ENCODE results near the gene UBN1.
"Not testable (repeated sequence)": the region's sequence is repeated elsewhere in the genome, so short reads cannot be mapped to it uniquely, and the experiment has no call there.

UBN1 gene

DNA sequence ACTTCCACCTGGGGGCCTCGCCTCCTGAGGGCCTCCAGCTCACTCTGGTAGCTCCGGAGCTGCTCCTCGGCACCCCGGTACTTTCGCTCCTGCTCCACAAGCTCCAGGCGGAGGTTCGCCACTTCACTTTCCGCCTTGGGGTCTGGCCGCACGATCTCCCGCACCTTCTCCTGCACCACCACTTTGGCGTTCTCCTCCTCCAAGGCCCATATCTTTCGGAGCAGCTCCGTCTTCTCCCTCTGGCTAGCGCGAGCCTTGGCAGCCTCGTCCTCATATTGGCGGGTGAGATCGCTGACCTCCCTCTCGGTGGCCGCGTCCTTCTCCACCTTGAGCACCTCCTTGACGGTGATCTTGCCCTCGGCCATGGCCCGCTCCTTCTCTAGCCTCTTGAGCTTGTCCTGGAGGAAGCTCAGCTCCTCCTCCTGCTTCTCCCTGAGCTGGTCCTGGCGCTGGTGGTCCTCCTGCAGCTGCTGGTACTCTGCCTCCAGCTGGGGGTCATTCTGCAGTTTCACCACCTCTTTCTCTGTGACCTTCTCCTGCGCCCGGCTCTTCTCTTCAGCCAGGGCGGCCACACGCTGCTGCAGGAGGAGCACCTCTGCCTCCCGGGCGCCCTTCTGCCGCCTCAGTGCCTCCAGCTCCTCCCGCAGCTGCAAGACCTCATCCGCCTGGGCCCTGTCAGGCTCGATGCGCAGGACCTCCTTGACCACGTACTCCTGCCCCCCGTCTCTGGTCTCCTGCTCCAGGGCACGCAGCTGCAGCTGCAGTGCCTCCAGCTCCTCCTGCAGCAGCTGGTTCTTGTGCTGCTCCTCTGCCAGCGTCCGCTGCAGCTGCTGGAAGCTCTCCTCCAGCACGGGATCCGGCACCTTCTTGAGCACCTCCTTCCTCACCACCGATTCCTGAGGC lies 37.9 kb downstream of the UBN1 start:
- DNase-seq (ENCODE audit: low read depth, low spot score) = no peak

GRCh38 chr16:4886151-4886550 lies 38.9 kb downstream of the UBN1 start:
- no peak for DNase-seq (ENCODE audit: low read depth, low spot score)

DNA sequence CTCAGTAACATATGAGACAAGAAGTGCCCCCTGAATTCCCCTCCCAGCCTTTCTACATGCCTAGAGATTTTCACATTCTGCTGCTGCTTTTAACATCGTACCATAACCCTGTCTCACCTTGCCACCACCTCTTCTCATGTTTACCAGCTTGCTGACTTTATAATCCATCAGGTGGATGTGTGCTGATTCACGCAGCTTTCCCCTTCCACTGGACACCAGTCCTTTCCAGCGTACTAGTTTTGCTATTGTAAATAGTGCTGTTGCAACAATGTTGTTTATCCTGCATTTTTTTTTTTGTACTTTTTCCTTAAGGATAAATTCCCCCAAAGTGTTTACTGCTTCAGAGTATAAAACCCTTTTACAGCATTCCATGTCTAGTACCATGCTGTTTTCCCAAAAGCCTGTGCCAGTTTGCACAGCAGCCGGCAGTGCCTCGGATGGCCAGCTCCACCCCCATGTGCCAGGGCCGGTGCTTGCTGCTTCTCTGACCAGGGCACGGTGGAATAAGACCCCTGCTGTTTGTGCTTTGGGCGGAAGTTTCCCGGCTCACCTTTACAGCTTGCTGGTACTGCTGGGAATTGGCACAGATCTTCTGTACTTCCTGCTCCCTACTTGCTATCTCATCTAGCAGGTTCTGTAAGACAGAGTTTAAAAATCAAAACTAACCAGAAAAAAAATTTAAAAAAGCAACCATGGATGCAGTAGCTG lies 41.3 kb downstream of the UBN1 start:
- no peak for DNase-seq (ENCODE audit: low read depth, low spot score)

- no peak for DNase-seq (ENCODE audit: low read depth, low spot score)
These were observed 42.7 kb downstream of the UBN1 start for GRCh38 chr16:4890026-4890425.

- no peak for DNase-seq (ENCODE audit: low read depth, low spot score)
These were observed 43.4 kb downstream of the UBN1 start for GRCh38 chr16:4890686-4891085.

DNA sequence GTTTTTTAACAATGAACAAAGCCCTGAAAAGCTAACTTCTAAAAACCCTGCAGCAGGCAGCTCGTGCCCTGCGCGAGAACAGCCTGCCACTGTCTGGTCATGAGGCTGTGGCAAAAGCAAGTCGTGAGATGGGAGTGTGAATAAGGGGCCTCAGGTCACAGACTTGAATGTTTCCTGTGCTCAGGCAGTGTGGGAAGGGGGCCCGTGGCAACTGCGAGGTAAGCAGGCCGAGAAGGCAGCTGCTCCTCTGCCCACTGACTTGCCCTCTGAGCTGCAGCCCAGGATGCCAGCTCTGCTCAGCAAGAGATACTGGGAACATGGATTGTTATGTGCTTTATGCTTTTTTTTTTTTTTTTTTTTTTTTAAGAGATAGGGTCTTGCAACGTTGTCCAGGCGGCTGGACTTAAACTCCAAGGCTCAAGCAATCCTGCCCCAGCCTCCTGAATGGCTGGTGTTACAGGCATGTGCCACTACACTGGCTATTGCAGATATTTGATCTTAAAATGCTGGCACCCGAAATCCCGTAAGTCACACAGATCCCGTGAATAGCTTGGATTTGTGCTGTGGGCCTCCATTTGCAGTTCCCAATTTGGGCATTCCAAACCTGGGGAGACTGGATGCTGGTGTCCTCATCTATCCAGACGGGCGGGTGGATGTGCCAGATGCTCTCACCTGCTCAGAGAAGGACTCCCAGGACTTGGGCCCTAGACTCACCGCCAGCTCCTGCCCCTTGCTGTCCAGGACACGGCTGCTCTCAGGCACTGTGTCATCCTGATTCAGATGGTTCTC lies 44.0 kb downstream of the UBN1 start:
- DNase-seq (ENCODE audit: low read depth, low spot score) = no peak

- DNase-seq (ENCODE audit: low read depth, low spot score) = no peak
These were observed 44.6 kb downstream of the UBN1 start for GRCh38 chr16:4891886-4892216.

GRCh38 chr16:4892361-4893102 lies 45.3 kb downstream of the UBN1 start:
- no peak for DNase-seq (ENCODE audit: low read depth, low spot score)

GRCh38 chr16:4893103-4893862 lies 46.0 kb downstream of the UBN1 start:
- no peak for DNase-seq (ENCODE audit: low read depth, low spot score)

DNA sequence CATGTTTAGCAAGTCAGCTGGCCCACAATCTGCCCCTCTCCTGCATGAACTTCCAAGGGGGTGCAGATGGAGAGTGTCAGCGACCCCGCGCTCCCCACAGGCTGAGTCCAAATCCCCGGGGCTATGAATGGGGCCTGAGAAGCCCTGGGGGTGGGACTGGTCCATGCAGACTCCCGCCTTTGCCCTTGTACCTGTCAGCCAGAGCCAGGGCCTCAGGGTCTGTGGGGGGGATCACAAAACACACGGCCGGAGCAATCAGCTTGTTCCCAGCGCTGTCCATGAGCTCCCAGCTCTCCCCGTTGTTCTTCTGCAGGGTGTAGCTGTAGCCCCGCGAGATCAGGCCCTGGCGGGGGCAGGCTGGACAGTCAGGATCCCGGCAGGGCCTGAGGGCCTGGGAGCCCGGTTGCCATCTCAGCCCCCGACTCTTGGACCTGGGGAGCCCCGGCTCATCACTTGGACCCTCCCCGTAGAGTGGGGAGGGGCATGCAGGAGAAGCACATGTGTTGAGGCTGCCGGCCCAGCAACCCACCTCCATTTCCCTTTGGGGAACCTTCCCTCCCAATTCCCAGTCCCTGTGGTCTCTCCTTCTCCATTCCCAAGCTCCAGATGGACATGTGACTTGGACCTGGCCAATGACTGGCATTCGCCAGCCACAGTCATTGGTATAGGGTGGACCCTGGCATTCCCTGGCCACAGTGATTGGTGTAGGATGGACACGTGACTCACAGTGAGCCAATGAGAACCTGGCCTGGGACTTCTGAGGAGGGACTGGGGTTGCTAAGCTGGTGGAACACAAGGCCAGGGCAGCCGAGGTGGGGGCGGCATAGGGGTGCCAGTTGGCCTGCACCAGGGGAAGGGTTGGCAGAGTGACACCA lies 47.2 kb downstream of the UBN1 start:
- no peak for DNase-seq (ENCODE audit: low read depth, low spot score)

DNA sequence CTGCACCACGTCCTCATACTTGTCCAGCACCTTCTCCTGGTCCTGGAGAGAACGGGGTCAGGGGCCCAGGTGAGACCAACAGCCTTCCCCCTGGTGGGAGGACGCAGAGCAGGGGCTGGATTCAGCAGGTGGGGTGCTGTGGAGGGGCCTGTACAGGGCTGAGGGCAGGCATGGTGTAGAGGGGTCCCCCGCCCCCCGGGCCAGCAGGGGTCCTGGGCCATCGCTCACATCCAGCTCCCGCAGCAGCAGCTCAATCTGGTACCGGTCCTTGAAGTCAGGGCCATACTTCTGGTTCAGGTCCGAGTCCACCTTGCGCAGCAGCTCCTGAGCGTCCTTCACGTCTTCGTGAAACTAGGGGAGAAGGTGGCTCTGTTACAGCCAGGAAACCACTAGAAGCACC lies 48.1 kb downstream of the UBN1 start:
- DNase-seq (ENCODE audit: low read depth, low spot score) = no peak

- DNase-seq (ENCODE audit: low read depth, low spot score) = not testable (repeated sequence)
These were observed 49.5 kb downstream of the UBN1 start for GRCh38 chr16:4896761-4897160.

GRCh38 chr16:4897328-4897727 lies 50.0 kb downstream of the UBN1 start:
- no peak for DNase-seq (ENCODE audit: low read depth, low spot score)

GRCh38 chr16:4898811-4899473 lies 51.7 kb downstream of the UBN1 start:
- DNase-seq (ENCODE audit: low read depth, low spot score) = no peak

DNA sequence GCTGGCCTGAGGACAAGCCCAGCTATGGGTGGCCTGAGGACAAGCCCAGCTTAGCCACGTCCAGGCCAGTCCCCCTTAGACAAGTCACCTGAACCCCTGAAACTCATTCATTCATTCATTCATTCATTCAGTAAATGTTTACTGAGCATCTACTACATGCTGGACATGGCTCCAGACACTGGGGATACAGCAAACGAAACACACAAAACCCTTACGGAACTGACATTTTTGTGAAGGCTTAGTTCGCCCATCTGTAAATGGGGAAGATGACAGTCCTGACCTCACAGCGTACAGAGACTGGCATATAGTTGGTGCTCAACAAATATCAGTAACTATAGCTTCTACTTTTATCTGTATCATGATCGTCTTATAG lies 52.2 kb downstream of the UBN1 start:
- DNase-seq (ENCODE audit: low read depth, low spot score) = no peak

GRCh38 chr16:4900036-4900435 lies 52.8 kb downstream of the UBN1 start:
- no peak for DNase-seq (ENCODE audit: low read depth, low spot score)

- no peak for DNase-seq (ENCODE audit: low read depth, low spot score)
These were observed 53.5 kb downstream of the UBN1 start for GRCh38 chr16:4900750-4901149.

DNA sequence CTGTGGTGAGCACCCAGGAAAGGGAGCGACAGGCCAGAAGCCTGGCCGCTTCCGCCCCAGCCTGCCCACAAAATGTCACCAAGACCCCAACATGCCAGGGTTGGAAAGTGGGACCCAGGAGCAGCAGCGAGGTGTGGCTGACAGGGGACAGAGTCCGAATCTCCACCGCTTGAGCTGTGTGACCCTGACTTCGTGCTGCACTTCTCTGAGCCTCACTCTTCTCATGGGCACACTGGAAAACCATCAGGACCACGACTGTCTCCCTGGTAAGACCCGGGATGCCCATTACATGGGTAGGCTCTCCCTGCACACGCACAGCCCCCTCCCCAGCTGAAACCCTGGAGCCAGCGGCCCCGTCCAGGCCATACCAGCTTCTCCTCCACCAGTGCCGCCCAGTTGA lies 54.8 kb downstream of the UBN1 start:
- no peak for DNase-seq (ENCODE audit: low read depth, low spot score)

Data from ELF-1 (cell line).